GM21381 (cell line): ENCODE results near the gene FAM181A.

ENCODE experiments used
- ATAC-seq: cut with Tn5 transposase; IDR thresholded peaks from one replicate; pipeline ENCODE4 v1.9.1; 2021; ENCODE audit warnings: mild to moderate bottlenecking, moderate library complexity; ENCODE audit not compliant: unreplicated experiment

FAM181A gene

GRCh38 chr14:93947282-93947681 is 20.1 kb downstream of the FAM181A start:
- ATAC-seq = no peak

- ATAC-seq = no peak
Measured at GRCh38 chr14:93949511-93950075, 22.4 kb downstream of the FAM181A start.

GRCh38 chr14:93950948-93951634 is 23.9 kb downstream of the FAM181A start:
- no peak for ATAC-seq

GRCh38 chr14:93951635-93952540 is 24.7 kb downstream of the FAM181A start:
- ATAC-seq = no peak

- no peak for ATAC-seq
Measured at GRCh38 chr14:93952829-93953228, 25.7 kb downstream of the FAM181A start.

GRCh38 chr14:93953263-93953662 is 26.1 kb downstream of the FAM181A start:
- no peak for ATAC-seq

- no peak for ATAC-seq
Measured at GRCh38 chr14:93953739-93954515, 26.8 kb downstream of the FAM181A start.

GRCh38 chr14:93954516-93954830 is 27.3 kb downstream of the FAM181A start:
- ATAC-seq = no peak

- peak; percentile 32 for ATAC-seq
Measured at GRCh38 chr14:93954900-93955849, 28.0 kb downstream of the FAM181A start.

- no peak for ATAC-seq
Measured at GRCh38 chr14:93955850-93956481, 28.8 kb downstream of the FAM181A start.

GRCh38 chr14:93956514-93957332 is 29.6 kb downstream of the FAM181A start:
- ATAC-seq = no peak

GRCh38 chr14:93957333-93957710 is 30.2 kb downstream of the FAM181A start:
- no peak for ATAC-seq

GRCh38 chr14:93957751-93958566 is 30.8 kb downstream of the FAM181A start:
- ATAC-seq = no peak

GRCh38 chr14:93958567-93959238 is 31.6 kb downstream of the FAM181A start:
- ATAC-seq = no peak

- peak; percentile 65 for ATAC-seq
Measured at GRCh38 chr14:93959239-93960107, 32.3 kb downstream of the FAM181A start.

GRCh38 chr14:93960108-93960475 is 32.9 kb downstream of the FAM181A start:
- ATAC-seq = no peak
